NCI-H2081 treated with DMSO at 0.1 percent for 48 hours (cell line): ENCODE results near the gene TMC6.
"Not testable (repeated sequence)": the region's sequence is repeated elsewhere in the genome, so short reads cannot be mapped to it uniquely, and the experiment has no call there.

ENCODE experiments used
- DNase-seq: peaks from one replicate; lab custom pipeline; 2025; lab: John Stamatoyannopoulos, UW

The TMC6 gene

GRCh38 chr17:78128551-78129350 is at the start of gene TMC6:
TSS of gene TMC6 (minus strand) at chr17:78128755. CDS start at chr17:78126832, 1,923 bp downstream.
- no peak for DNase-seq

DNA sequence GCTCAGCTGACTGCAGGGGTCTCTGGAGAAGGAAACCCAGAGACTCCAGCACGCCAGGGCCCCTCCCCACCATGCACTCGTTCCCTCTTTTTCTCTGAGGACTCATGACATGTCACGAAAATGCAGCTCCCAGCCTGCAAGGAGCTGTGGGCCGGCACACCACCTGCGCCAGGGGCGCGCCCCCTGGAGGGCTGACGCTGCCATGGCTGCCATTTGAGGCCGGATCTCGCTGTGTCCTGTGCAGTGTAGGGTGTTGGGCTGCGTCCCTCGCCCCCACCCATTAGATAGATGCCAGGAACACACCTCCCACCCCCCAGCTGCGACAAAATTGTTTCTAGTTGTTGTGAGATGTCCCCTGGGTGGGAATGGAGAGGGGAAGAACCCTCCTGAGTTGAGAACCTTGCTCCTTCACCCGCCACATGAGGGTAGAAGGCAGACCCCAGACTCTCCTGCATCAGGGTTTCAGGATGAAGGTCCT is 48.0 kb upstream of the TMC6 start:
- DNase-seq = no peak

GRCh38 chr17:78175643-78175981 is 47.1 kb upstream of the TMC6 start:
- DNase-seq = no peak

- no peak for DNase-seq
Measured at GRCh38 chr17:78174870-78175642, 46.5 kb upstream of the TMC6 start.

DNA sequence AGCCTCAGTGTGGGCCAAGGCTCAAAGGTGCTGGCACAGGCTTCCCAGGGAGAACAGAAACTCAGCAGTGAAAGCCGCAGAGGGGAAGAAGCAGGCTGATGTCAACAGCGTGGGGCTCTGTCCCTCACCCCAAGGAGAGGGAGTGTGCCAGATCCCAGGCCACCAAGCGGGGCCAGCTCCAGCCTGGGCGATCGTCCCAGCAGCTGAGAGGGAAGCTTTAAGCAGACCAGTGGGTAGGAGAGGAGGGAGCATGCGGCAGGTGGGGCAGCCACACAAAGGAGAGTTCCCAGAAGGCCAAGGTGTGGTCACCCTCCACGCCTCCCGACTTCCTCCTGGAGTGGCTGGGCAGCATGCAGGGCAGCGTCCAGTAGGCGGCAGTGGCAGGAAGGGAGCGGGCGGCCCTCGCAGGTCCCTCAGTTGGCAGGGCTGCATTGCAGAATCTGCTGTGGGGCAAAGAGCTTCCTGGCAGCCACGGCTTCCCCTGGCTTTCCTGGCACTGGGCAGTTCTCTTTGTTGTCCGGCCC is 45.9 kb upstream of the TMC6 start:
- DNase-seq = no peak

DNA sequence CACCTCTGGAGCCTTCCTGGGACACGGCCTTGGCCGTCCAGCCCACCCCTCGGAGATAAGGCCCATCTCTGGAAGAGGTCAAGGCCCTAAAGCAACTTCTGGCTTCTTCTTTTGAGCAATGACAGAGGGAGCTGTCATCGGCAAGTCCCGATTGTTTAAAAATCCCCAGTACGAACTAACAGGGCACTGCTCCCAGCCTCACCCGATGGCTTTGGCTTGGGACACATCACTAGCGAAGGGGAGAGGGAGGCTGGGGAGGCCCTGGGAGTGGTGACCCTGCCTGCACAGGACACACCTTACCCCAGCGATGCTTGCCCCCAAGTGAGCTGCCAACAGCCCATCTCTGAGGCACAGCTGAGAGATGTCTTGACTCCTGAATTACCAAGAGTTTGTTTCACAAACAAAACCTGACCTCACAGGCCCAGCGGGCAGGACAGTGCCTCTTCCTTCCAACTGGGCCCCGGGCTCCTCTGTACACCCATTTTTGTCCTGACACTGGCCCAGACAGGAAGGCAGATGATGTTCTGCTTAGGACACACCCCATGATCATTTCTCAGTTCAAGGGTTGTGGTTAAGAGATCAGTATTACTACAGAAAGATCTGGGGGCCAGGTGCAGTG is 44.7 kb upstream of the TMC6 start:
- no peak for DNase-seq

DNA sequence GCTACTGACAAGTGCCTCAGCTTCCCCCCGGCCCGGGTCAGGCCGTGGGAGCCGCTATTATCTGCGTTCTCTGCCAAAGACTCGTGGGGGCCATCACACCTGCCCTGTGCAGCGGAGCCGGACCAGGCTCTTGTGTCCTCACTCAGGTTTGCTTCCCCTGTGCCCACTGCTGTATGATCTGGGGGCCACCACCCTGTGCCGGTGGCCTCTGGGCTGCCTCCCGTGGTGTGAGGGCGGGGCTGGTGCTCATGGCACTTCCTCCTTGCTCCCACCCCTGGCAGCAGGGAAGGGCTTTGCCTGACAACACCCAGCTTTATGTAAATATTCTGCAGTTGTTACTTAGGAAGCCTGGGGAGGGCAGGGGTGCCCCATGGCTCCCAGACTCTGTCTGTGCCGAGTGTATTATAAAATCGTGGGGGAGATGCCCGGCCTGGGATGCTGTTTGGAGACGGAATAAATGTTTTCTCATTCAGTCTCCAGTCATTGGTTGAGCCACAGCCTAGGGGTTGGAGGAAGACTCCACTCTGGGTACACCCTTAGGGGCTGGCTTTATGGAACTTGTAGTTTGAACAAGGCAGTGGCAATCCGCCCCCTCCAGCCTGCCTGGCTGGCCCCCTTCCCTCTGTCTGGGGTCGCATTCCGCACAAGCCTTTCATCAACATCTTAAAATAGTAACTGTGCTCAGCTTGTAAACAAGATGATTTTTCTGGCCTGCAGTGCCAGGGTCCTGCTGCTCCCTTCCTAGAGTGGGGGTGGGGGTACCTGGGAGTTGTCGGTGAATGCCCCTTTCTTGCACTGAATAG is 43.9 kb upstream of the TMC6 start:
- no peak for DNase-seq

DNA sequence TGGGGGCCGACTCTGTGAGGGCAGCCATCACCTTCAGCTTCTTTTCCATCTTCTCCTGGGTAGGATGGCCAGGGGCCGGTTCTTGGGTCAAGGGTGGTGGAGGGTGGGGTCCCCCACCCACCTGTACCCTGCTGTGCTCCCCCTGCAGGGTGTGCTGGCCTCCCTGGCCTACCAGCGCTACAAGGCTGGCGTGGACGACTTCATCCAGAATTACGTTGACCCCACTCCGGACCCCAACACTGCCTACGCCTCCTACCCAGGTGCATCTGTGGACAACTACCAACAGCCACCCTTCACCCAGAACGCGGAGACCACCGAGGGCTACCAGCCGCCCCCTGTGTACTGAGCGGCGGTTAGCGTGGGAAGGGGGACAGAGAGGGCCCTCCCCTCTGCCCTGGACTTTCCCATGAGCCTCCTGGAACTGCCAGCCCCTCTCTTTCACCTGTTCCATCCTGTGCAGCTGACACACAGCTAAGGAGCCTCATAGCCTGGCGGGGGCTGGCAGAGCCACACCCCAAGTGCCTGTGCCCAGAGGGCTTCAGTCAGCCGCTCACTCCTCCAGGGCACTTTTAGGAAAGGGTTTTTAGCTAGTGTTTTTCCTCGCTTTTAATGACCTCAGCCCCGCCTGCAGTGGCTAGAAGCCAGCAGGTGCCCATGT is 43.2 kb upstream of the TMC6 start:
- DNase-seq = not testable (repeated sequence)

GRCh38 chr17:78170692-78171590 is 42.4 kb upstream of the TMC6 start:
- DNase-seq = no peak

GRCh38 chr17:78168903-78169793 is 40.6 kb upstream of the TMC6 start:
- DNase-seq = no peak

DNA sequence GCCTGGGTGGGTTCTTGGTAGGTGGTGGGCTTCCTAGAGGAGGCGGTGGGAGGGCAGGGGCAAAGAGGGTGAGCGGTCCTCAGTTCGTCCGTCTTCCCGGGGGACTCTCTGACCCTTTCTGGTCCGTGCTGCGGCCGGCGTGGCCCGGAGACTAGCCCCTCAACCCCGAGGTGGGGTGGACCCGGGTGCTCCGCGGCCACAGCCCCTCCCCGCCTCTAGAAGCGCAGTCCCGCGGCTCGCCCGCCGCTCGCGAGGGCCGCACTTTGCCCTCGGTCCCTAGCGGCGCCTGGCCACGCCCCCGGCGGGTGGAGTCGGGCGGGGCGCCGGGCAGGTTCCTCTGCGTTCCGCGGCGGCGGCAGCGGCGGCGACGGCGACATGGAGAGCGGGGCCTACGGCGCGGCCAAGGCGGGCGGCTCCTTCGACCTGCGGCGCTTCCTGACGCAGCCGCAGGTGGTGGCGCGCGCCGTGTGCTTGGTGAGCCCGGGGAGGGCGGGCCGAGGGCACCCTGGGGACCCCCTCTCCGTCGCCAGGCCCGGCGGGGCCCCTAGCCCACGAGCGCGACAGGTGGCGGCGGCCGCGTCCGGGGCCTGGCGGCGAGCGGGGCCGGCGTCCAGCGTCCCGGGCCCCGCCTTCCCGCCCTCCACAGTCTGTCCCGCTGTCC is 39.8 kb upstream of the TMC6 start, which contains the start of gene SYNGR2:
Gene SYNGR2 (plus strand): TSS at position 340 of the 661 bp plus-strand sequence. CDS start 36 bp downstream, at position 376.
- DNase-seq = peak; percentile 39

- DNase-seq = no peak
Measured at GRCh38 chr17:78166416-78166815, 37.9 kb upstream of the TMC6 start.

DNA sequence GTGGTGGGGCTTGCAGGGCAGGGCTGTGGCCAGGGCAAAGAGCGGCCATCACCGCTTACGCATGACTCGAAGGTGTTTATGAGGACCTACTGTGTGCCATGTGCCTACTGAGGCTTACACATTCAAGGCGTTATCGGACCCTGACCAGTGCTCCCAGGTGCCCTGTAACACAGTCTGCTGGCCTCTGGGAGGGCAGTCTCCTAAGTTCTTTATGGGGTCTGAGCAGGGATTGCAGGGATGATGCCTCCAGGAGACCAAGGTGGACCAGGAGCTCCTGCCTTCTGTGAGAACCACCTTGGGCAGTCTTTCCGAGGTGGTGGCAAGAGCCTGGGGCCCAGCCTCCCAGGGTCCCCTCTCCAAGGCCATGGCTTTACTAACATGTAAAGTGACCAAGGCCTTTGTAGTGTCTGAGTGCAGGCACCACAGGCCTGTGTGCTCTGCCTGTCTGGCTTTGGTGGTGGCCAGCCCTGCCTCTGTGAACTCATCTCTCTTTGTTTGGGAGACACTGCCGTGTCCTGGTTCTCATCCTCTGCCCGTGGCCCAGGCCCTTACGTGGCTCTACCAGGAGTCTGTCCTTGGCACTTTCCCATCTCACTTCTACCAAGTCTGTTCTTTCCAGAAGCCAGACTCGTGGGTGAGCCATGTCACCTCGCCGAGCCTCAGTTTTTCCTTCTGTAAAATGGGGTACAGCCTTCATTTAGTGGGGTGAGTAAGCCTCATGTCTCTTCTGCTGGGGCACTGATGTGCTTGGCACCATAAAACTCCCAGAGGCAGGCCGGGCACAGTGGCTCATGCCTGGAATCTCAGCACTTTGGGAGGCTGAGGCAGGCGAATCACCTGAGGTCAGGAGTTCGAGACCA is 36.4 kb upstream of the TMC6 start:
- no peak for DNase-seq

GRCh38 chr17:78163881-78164747 is 35.6 kb upstream of the TMC6 start:
- DNase-seq = no peak

DNA sequence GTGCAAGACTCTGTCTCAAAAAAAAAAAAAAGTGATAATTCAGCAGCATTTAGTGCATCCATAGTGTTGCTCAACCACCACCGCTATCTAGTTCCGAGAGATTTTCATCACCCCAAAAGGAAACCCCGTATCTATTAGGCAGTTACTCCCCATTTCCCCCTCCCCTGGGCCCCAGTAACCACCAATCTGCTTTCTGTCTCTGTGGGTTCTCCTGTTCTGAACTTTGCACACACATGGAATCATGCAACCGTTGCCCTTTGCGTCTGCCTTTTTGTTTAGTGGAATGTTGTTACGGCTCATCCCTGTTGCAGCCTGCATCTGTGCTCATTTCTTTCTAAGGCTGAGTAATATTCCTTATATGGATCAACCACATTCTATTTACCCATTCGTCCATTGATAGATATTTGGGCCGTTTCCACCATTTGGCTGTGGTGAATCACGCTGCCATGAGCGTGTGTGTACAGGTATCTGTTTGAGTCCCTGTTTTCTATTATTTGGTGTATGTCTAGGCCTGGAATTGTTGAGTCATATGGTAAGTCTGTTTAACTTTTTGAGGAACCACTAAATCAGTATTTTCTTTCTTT is 31.1 kb upstream of the TMC6 start:
- DNase-seq = no peak
